Right lobe of liver (tissue), 4 donors: Measurements from ENCODE around the gene SAMD15.

Source experiments
- CTCF ChIP-seq, 4 donors: fragments of 200-600 bp in 3 of 4; fragments of 450-650 bp in 1 of 4; IDR thresholded peaks; one replicate each; pipeline versions ENCODE4 v1.5.1 to v1.8.0; 2016 to 2022; ENCODE audit warnings: antibody characterized with exemption in 4 of 4, mild to moderate bottlenecking in 2 of 4
- POLR2A ChIP-seq: fragments of 450-650 bp; IDR thresholded peaks from one replicate; pipeline ENCODE4 v1.6.1; 2017; ENCODE audit warnings: antibody characterized with exemption, mild to moderate bottlenecking
- donor health status: DM: no; HTN: no; CAD: no.
- donor health status: DM: no; HTN: no; CAD: no.
- donor health status: DM: no; HTN: yes; CAD: no.

GRCh38 chr14:77355811-77356210 is 21.4 kb upstream of the SAMD15 start:
- TF ChIP-seq CTCF (IDR thresholded peaks at IDR 0.05) (no peak), POLR2A (no peak)
